GM19099 (cell line): ENCODE data around the gene BUB3.

Experiments
- POLR2A ChIP-seq: IDR thresholded peaks from 3 replicates; pipeline ENCODE4 v1.6.1; 2011; ENCODE audit warnings: low read depth; ENCODE audit not compliant: insufficient read length; ENCODE audit errors: extremely low read depth

Gene BUB3

DNA sequence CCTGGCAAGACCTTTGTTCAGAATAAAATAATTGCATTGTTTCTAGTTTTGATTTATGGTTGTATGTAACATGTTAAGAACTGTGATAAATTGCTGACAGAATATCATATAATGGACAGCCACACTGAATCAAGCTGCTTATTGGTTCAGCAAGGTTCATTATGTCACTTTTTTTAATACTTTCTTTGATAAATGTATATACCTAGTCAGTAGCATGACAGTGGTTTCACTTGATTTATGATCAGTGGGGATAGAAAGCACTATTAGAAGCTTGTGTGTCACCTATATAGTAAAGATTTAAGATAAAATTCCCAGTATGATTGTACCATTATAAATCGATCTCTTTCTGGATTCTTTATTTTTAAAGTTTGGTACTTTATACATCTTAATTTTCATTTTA, 4.5 kb downstream of the BUB3 start:
- no peak for TF ChIP-seq POLR2A

DNA sequence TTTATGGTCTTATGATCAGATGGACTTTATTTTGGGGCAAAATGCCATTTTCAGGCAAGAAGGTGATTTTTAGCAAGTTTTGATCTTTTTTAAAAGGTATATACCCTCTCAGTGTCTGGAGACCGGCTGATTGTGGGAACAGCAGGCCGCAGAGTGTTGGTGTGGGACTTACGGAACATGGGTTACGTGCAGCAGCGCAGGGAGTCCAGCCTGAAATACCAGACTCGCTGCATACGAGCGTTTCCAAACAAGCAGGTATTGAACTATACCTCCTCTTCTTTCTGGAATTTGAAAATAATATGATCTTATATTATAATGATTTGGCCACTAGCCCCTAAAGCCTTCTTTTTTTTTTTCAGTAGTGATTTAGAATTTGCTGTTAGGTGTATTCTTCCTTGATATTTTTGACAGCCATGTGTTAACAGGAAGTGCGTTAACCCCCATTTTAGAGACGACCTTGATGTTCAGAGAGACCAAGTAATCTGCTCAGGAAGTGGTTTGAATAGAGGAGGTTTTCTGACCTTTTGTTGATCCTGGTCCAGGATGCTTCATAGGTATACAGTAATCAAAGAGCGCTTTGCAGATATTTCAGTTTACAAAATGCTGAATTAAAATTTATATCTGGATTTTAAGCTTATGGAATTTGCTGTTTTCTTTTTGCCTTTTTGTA, 6.2 kb downstream of the BUB3 start:
- no peak for TF ChIP-seq POLR2A

DNA sequence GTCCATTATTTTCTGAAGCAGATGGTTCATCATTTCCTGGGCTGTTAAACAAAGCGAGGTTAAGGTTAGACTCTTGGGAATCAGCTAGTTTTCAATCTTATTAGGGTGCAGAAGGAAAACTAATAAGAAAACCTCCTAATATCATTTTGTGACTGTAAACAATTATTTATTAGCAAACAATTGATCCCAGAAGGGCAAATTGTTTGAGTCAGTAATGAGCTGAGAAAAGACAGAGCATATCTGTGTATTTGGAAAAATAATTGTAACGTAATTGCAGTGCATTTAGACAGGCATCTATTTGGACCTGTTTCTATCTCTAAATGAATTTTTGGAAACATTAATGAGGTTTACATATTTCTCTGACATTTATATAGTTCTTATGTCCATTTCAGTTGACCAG, 10.1 kb downstream of the BUB3 start:
- no peak for TF ChIP-seq POLR2A

DNA sequence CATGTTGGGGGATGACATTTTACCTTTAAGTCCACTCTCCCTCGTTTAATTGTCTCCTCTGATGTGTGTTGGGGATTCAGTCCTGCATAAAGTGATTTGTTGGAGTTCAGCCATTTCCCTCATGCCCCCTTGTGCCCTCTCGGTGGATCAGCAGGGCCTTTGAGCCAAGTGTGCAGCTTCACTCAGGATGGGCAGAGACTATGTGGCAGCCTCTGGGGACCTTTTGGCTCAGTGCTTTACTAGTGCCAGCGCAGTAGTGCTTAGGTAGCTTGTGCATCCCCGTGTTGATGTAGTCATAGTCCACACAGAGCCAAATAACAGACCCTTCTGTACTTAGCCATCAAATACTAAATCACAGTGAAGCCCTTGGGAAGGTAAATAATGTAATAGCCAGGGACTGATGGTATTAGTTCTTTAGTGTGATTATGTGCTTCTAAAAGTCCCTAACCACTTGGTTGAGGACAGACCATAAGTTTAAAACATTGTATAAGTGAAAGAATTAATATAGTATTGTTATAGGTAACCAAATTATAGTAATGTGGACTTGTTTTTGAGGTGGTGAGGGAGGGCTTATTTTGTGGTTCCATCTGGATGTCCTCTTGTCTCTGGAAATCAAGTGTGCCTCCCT, 11.4 kb downstream of the BUB3 start:
- TF ChIP-seq POLR2A: no peak

DNA sequence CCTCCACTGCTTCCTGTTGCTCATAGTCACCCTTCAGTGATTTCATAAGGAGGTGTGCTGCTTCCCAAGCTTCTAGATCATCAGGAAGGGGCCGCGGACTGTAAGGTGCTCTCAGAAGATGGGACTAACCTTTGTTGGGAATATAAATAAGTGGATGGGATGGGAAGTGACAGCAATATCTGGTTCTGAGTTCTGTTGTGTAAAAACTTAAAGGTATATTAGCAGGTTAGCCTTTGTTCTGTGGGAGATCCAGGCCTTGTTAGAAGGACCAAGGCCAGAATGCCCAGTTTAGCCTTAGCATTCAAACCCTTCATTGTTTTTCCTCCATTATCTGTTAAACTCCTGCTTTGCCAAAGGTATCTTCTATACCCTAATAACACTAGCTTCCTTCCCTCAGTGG, 12.4 kb downstream of the BUB3 start:
- TF ChIP-seq POLR2A: no peak

DNA sequence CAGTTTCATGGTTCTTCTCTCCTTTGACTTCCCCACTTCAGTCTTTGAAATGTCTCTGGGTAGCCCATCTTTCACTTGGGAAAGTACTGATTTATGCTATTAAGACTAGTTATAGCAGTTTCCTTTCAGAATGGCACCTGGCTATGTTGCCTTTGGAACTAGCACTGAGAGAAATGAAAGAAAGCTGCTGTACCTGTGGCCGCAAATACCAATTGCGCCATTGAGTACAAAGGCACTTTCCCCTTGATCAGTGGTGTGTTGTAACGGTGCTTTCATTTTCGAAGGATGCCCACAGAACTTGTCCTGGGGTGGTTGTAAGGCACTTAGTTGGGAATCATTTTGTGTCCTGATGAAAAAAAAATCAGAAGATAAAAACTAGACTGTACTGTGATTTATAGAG, 16.8 kb downstream of the BUB3 start:
- TF ChIP-seq POLR2A: no peak

DNA sequence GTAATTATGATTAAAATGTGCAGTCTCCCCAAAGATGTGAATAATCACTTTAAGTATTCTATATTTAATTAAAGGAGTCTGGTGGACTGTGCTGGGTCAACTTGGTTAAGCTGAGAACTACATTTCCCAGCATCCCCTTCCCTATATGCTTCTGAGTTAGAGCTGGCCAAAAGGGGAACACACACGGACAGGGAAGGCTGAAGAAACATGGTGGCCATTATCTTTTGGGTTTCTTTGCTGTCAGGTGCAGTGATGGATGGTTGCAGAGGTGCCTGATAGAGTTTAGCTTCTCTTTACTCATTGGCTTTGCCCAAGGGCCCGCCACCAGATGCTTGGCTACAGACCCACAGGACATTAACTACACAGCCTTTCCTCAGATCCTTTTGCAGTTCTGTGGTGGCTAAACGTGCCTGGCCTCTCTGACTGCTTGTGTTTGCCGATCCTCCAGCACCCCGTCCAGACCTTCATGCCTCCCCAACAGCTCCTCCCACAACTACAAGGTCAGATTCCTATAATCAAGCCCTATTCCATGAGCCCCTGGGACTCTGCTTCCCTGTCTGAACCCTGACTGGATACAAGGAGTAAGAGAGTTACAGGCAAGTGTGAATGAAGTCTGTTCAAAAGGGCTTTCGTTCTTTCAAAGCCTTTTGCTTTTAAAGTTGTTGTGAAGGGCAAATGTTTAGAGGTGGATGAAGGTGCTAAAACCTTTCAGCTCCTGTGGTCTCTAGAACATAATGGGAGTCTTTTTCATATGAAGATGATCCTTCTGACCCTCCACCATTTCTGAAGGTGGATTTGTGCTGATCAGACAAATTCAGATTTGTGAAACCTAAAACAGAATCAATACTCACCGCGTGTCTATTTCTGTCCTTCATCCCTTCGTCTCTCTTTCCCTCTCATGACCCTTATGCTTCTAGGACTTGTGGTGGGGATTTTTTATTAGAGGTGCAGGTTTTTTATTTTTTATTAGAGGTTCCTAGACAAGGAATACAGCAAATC, 21.5 kb downstream of the BUB3 start:
- TF ChIP-seq POLR2A: no peak

DNA sequence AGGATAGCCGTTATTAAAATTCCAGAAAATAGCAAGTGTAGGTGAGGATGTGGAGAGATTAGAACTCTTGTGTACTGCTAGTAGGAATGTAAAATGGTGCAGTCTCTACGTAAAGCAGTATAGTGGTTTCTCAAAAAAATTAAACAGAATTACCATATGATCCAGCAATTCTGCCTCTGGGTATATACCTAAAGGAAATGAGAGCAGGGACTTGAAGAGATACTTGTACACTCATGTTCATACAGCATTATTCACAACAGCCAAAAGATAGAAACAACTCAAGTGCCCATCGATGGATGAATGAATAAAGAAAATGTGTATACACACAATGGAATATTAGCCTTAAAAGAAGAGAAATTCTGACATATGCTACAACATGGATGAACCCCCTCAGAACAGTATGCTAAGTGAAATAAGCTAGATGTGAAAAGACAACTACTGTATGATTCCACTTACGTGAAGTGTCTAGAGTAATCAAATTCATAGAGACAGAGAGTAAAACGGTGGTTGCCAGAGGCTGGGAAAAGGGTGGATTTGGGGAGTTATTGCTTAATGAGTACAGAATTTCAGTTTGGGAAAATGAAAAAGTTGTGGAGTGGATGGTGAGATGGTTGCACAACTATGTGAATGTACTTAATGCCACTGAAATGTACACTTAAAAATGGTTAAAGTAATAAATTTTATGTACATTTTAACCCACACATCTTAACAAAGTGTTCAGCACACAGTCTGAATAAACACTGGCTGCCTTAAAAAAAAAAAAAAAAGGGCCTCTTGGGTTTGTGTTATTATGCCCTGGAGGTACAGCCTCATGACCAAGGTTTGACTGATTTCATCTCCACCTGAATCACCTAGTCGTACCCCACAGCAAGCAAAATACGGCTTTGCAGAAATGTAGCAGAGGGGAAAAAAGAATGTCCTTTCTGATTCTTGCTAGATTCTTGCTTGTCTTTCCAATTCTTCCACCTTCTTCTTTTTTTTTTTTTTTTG, 26.2 kb downstream of the BUB3 start:
- TF ChIP-seq POLR2A: no peak

DNA sequence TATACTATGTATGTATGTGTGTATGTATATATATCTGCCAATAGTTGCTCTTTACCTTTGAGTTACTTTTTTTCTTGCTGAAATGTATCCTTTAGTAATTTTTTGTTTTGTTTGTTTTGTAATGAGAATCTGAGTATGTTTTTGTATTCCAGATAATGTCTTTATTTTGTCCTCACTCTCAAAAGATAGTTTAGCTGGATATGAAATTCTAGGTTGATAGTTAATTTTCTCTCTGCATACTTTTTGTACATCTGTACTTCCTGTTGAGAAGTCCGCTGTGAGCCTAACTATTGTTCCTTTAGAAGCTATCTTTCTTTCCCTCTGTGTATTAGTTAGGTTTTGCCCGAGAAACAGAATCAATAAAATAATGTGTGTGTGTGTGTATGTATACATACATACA, 29.5 kb downstream of the BUB3 start:
- TF ChIP-seq POLR2A: no peak

DNA sequence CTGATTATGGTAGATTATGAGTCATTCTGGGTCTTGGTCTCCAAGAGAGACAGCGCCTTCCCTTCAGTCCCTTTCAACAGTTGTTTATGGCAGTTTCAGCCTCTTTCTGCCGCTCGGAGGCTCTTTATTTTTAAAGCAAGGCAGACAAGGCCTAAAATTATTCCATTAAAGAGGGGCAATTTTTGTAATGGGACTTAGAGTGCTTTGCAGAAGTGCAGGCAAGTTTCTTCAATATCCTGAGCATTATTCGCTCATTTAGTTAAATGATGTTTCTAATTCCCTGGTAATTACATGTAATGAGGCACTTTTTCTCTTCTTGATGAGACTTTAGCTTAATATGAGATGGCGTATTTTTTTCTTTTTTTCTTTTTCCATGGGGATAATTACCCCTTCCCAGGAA, 33.6 kb downstream of the BUB3 start:
- TF ChIP-seq POLR2A: no peak

DNA sequence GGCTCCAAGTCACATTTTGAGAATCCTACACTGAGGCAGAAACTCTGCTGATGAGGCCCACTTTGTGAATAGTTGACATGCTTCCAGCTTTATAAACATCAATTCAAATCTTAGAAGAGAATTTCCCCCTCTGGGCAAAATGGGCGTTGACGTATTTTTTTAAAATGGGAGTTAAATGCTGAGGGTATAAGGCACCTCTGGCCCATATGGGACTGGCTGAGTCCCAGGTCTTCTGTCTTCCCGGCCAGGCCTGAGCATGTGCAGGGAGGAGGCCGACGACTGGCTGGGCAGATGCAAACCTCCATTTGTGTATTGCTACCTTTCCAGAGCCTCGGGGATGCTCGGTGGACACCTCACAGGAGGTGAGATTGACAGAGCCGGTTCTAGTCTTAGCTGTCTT, 37.7 kb downstream of the BUB3 start:
- no peak for TF ChIP-seq POLR2A

DNA sequence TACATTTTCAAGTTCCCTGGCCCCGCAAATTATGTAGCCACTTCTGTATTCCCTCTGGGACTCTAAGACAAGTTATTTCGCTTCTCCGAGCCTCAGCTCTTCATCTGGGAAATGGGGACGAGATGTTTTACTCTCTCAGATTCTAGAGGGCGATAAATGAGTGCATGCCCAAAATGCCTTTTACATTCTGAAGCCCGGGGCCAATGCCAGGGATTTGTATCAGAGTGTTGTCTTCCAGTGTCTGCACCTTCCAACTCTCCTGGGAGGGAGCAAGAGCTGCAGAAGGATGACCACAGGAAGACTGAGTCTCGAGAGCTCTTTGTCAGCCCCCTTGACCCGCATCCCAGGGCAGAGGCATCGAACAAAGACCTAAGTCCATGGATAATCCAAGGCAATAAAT, 39.9 kb downstream of the BUB3 start:
- no peak for TF ChIP-seq POLR2A

DNA sequence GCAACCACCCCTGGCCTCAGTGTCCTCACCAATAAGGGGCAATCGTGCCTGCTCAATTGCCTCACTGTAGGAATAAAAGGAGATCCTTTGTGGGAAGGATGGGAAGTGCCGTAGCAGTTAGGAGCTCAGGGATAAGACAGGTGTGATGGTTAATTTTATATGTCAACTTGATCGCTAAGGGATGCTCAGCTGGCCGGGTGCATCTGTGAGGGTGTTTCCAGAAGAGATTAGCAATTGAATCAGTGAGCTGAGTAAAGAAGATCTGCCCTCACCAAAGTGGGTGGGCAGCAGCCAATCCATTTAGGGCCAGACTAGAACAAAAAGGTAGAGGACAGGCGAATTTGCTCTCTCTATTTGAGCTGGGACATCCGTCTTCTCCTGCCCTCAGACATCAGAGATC, 46.3 kb downstream of the BUB3 start:
- TF ChIP-seq POLR2A: no peak

DNA sequence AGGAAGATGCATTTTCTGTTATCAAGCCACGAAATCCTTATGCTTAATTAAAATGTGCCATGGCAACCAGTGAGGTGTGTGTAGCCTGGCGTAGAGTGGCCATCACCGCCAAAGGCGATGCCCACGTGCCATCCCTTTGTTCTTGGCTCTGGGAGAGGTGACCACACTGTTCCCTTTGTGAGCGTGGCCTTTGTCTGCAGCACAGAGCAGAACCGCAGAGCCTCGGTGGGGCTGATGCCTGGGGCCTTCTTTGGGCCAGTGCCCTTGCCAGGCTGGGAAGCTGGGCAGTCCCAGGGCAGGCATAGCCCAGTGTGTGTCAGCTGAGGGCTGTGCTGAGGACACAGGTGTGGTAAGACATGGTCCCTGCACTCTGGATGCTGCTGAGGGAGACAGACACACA, 48.3 kb downstream of the BUB3 start:
- no peak for TF ChIP-seq POLR2A
